Endothelial cell of umbilical vein (primary cell): ENCODE data around the gene SON. TPM values are rescaled to one million over a fixed set of nuclear protein-coding genes. Genes with fewer than 3 reads are reported as not detected.
"Not testable (repeated sequence)": the region's sequence is repeated elsewhere in the genome, so short reads cannot be mapped to it uniquely, and the experiment has no call there.

Experiments
- BruUV-seq: library from RNA; stranded (reverse); fragments of 400-500 nt; replicated peaks from 2 replicates; lab custom pipeline; 2021; lab: Mats Ljungman, UMichigan
- CTCF ChIA-PET: fragments of 300-600, 350-600 bp; sonication (Branson Sonifier 250); formaldehyde crosslinking; loops from one replicate; lab custom pipeline; 2021; ENCODE audit warnings: antibody characterized with exemption, inconsistent platforms; lab: Charles Lee
- POLR2A ChIA-PET: fragments of 300-600, 350-600 bp; sonication (Branson Sonifier 250); formaldehyde crosslinking; loops from one replicate; lab custom pipeline; 2021; ENCODE audit warnings: antibody characterized with exemption, inconsistent platforms; lab: Charles Lee
- DNase-seq: peaks from one replicate; pipeline ENCODE4 v3.0.0-alpha.2; 2011; ENCODE audit warnings: low read depth, low spot score
- FAIRE-seq: peaks from 2 replicates; lab custom pipeline; 2011; peaks lifted over from hg19 to GRCh38; lab: Jason Lieb, UNC
- H2AFZ ChIP-seq: 2 replicates; pipeline ENCODE4 v1.6.0; 2012; ENCODE audit warnings: low read depth, low read length, control low read depth, inconsistent platforms
- H3K27ac ChIP-seq: 2 replicates; pipeline ENCODE4 v1.5.1; 2011; ENCODE audit warnings: low read depth, mild to moderate bottlenecking, control low read depth, low read length, moderate library complexity; ENCODE audit not compliant: insufficient read depth
- H3K27me3 ChIP-seq, 2 experiments: 2 replicates each; pipeline versions ENCODE4 v1.6.0 to v1.6.1; 2011; ENCODE audit warnings: low read length in 2 of 2, mixed read lengths in 1 of 2; ENCODE audit not compliant: control insufficient read depth in 2 of 2, insufficient read depth in 2 of 2
- H3K36me3 ChIP-seq, 2 experiments: 2 replicates in 1 of 2; 3 replicates in 1 of 2; pipeline ENCODE4 v1.5.1; 2011; ENCODE audit warnings: low read length in 2 of 2, mild to moderate bottlenecking in 1 of 2, moderate library complexity in 1 of 2; ENCODE audit not compliant: control insufficient read depth in 2 of 2, insufficient read depth in 2 of 2; ENCODE audit errors: extremely low read depth in 1 of 2
- H3K4me1 ChIP-seq: 3 replicates; pipeline ENCODE4 v1.5.1; 2011; ENCODE audit warnings: mild to moderate bottlenecking, low read length; ENCODE audit not compliant: control insufficient read depth, insufficient read depth; ENCODE audit errors: extremely low read depth
- H3K4me2 ChIP-seq: 2 replicates; pipeline ENCODE4 v1.6.1; 2011; ENCODE audit warnings: low read length, control low read depth, mixed read lengths; ENCODE audit not compliant: insufficient read depth
- H3K4me3 ChIP-seq, 3 experiments: fragments of 200-600 bp in 1 of 3; sonication (generic), shearing (Covaris generic) in 1 of 3; replicated peaks in 1 of 3; 2 replicates each; pipeline ENCODE4 v1.5.1; 2011 to 2016; ENCODE audit warnings: control low read depth in 3 of 3, low read length in 3 of 3, mild to moderate bottlenecking in 2 of 3, inconsistent platforms in 1 of 3, low read depth in 1 of 3, moderate library complexity in 1 of 3; ENCODE audit not compliant: insufficient read depth in 1 of 3
- H3K79me2 ChIP-seq: 2 replicates; pipeline ENCODE4 v1.6.0; 2012; ENCODE audit warnings: low read length, inconsistent platforms; ENCODE audit not compliant: control insufficient read depth, insufficient read depth
- H3K9ac ChIP-seq: replicated peaks from 2 replicates; pipeline ENCODE3; 2011; ENCODE audit warnings: low read length, control low read depth; ENCODE audit not compliant: insufficient read depth; ENCODE audit errors: extremely low read depth
- H3K9me1 ChIP-seq: replicated peaks from 3 replicates; pipeline ENCODE4 v1.6.0; 2011; ENCODE audit warnings: mild to moderate bottlenecking, low read length; ENCODE audit not compliant: control insufficient read depth, insufficient read depth; ENCODE audit errors: extremely low read depth
- H3K9me3 ChIP-seq: replicated peaks from 2 replicates; pipeline ENCODE4 v1.5.1; 2012; ENCODE audit warnings: low read length, inconsistent platforms; ENCODE audit not compliant: control insufficient read depth, insufficient read depth
- H4K20me1 ChIP-seq: replicated peaks from 2 replicates; pipeline ENCODE3; 2011; ENCODE audit warnings: mild to moderate bottlenecking, low read length; ENCODE audit not compliant: control insufficient read depth, insufficient read depth; ENCODE audit errors: extremely low read depth
- FOS ChIP-seq: IDR thresholded peaks from 2 replicates; pipeline ENCODE4 v1.6.1; 2011; ENCODE audit warnings: mild to moderate bottlenecking, low read length, moderate library complexity, borderline replicate concordance; ENCODE audit not compliant: insufficient read depth
- GATA2 ChIP-seq: IDR thresholded peaks from 2 replicates; pipeline ENCODE4 v1.7.0; 2011; ENCODE audit warnings: low read depth, mild to moderate bottlenecking, moderate library complexity, mixed read lengths, low read length; ENCODE audit not compliant: insufficient read length, insufficient read depth
- MAX ChIP-seq: IDR thresholded peaks from 2 replicates; pipeline ENCODE4 v1.6.1; 2011; ENCODE audit not compliant: insufficient read depth, insufficient read length
- MYC ChIP-seq: IDR thresholded peaks from one replicate; pipeline ENCODE4 v1.6.1; 2011; ENCODE audit warnings: mild to moderate bottlenecking, low read depth, low read length
- POLR2AphosphoS5 ChIP-seq: IDR thresholded peaks from 2 replicates; pipeline ENCODE4 v1.6.1; 2012; ENCODE audit warnings: low read depth, mild to moderate bottlenecking, control low read depth, low read length, moderate library complexity; ENCODE audit not compliant: insufficient read depth
- dilution Hi-C: fragments of 300-500 bp; cut with MboI; formaldehyde crosslinking; loops from one replicate; pipeline ENCODE4 v1.15.0; 2019; ENCODE audit warnings: low sequenced_read_pairs; ENCODE audit not compliant: extremely low pct_ligation_motif_present
- intact Hi-C: fragments of 100-400 bp; cut with micrococcal nuclease; formaldehyde crosslinking; loops from one replicate; pipeline ENCODE4 v1.10.0; 2022
- polyA plus RNA-seq, 4 experiments: library from polyadenylated mRNA; depleted of rRNA in 3 of 4; stranded (reverse) in 3 of 4; unstranded in 1 of 4; fragments of >200 nt; gene quantifications; 2 replicates each; pipeline versions ENCODE4 v1.2.1 to v1.2.3, GENCODE V29; 2011 to 2012; ENCODE audit warnings: missing spikeins in 1 of 4
- total RNA-seq: library from RNA; stranded (reverse); gene quantifications from 2 replicates; pipeline ENCODE4 v1.2.3, GENCODE V29; 2021

The SON gene
- total and polyA plus RNA-seq, 2 donors (not counting 3 experiments of a cell fraction or from before 2014, with no cell fraction given) = 107 to 304 TPM

- peak; percentile 26 for DNase-seq
- no peak for TF ChIP-seq GATA2
- no peak for TF ChIP-seq POLR2AphosphoS5
- no peak for TF ChIP-seq MYC
- no peak for TF ChIP-seq FOS
- TF ChIP-seq MAX = no peak
- Histone ChIP-seq H3K36me3 (peaks cover 20 to 35% of the 10 kb centered on the region in 2 experiments), H3K9ac (no peak overlapping the region), H4K20me1 (peaks cover 3% of the 10 kb centered on the region), H3K79me2 (peaks cover 21% of the 10 kb centered on the region), H3K4me1 (no peaks in the 10 kb centered on the region), H3K4me2 (no peak overlapping the region), H3K4me3 (no peak overlapping the region), H2AFZ (no peak overlapping the region), H3K27ac (no peak overlapping the region), H3K27me3 (no peaks in the 10 kb centered on the region), H3K9me3 (no peaks in the 10 kb centered on the region), H3K9me1 (no peaks in the 10 kb centered on the region)
- no TSS peak for BruUV-seq
- dilution Hi-C loops = no loop called here
- FAIRE-seq = no peak
- intact Hi-C loops = no loop called here
- POLR2A ChIA-PET = interaction anchor here (0.9 kb wide), 1 partner anchor 21 kb away, joined by 3 read pairs; no protein-coding TSS in a partner anchor
- CTCF ChIA-PET = interaction anchor here (5.7 kb wide), 1 partner anchor 34 kb away, joined by 39 read pairs; no protein-coding TSS in a partner anchor
Measured at GRCh38 chr21:33572350-33572749, 29.5 kb downstream of the SON start.

- peaks cover 5 to 36% of the 10 kb centered on the region in 2 experiments for H3K36me3 ChIP-seq
- intact Hi-C loops, H3K4me3 ChIP-seq, DNase-seq, H3K9me1 ChIP-seq, H3K9me3 ChIP-seq, H3K4me2 ChIP-seq, FAIRE-seq, H3K27ac ChIP-seq, dilution Hi-C loops, H3K79me2 ChIP-seq, H3K27me3 ChIP-seq, H2AFZ ChIP-seq, H4K20me1 ChIP-seq, H3K9ac ChIP-seq: not testable (repeated sequence)
- BruUV-seq = TSS peak; percentile 60
- CTCF ChIA-PET = interaction anchor here (0.7 to 1.8 kb wide), 4 partner anchors 14 to 97 kb away, joined by 3 to 9 read pairs (median 4); no protein-coding TSS in a partner anchor
- POLR2A ChIA-PET = interaction anchor here (0.6 kb wide), 1 partner anchor 108 kb away, joined by 8 read pairs; no protein-coding TSS in a partner anchor
- peaks cover 10% of the 10 kb centered on the region for H3K4me1 ChIP-seq
Measured at GRCh38 chr21:33576741-33577141, 33.9 kb downstream of the SON start.
